ENCODE data around the gene APLF. TPM values are rescaled to one million over a fixed set of nuclear protein-coding genes. Genes with fewer than 3 reads are reported as not detected.

Gene APLF
- total RNA-seq, 4 donors from 2014 or later, result 11.3 to 25.9 (median 17.1) TPM

- no peak for DNase-seq
These were observed 39.3 kb upstream of the APLF start for GRCh38 chr2:68428126-68428525.

GRCh38 chr2:68428746-68429145 is 38.6 kb upstream of the APLF start:
- no peak overlapping the region for H3K27ac ChIP-seq
- intact Hi-C loops (cut with DNase I; ENCODE audit: low total_unique reads), result no loop called here
- TF ChIP-seq POLR2A (IDR thresholded peaks at IDR 0.05), result no peak
- TF ChIP-seq, protein P1, sequence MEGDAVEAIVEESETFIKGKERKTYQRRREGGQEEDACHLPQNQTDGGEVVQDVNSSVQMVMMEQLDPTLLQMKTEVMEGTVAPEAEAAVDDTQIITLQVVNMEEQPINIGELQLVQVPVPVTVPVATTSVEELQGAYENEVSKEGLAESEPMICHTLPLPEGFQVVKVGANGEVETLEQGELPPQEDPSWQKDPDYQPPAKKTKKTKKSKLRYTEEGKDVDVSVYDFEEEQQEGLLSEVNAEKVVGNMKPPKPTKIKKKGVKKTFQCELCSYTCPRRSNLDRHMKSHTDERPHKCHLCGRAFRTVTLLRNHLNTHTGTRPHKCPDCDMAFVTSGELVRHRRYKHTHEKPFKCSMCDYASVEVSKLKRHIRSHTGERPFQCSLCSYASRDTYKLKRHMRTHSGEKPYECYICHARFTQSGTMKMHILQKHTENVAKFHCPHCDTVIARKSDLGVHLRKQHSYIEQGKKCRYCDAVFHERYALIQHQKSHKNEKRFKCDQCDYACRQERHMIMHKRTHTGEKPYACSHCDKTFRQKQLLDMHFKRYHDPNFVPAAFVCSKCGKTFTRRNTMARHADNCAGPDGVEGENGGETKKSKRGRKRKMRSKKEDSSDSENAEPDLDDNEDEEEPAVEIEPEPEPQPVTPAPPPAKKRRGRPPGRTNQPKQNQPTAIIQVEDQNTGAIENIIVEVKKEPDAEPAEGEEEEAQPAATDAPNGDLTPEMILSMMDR (IDR thresholded peaks at IDR 0.05), result no peak
- no peaks in the 10 kb centered on the region for H3K27me3 ChIP-seq
- H3K4me1 ChIP-seq, result no peaks in the 10 kb centered on the region
- no peaks in the 10 kb centered on the region for H3K9me3 ChIP-seq
- no peaks in the 10 kb centered on the region for H3K36me3 ChIP-seq
- DNase-seq, result no peak
- no peak overlapping the region for H3K4me3 ChIP-seq

More at GRCh38 chr2:68428126-68428525, 39.3 kb upstream of the APLF start:
- H3K4me1 ChIP-seq, result no peaks in the 10 kb centered on the region
- TF ChIP-seq POLR2A (IDR thresholded peaks at IDR 0.05), result no peak
- TF ChIP-seq, protein P1 (IDR thresholded peaks at IDR 0.05), result no peak
- H3K9me3 ChIP-seq, result no peaks in the 10 kb centered on the region
- H3K4me3 ChIP-seq, result no peak overlapping the region
- intact Hi-C loops (cut with DNase I; ENCODE audit: low total_unique reads), result no loop called here
- no peaks in the 10 kb centered on the region for H3K27me3 ChIP-seq
- H3K27ac ChIP-seq, result no peak overlapping the region
- H3K36me3 ChIP-seq, result no peaks in the 10 kb centered on the region

GRCh38 chr2:68429311-68429826 is 38.0 kb upstream of the APLF start:
- H3K36me3 ChIP-seq, result no peaks in the 10 kb centered on the region
- no peak for DNase-seq

GRCh38 chr2:68431316-68431972 is 35.9 kb upstream of the APLF start:
- Histone ChIP-seq H3K36me3 (no peaks in the 10 kb centered on the region), H3K4me3 (no peak overlapping the region), H3K27me3 (no peaks in the 10 kb centered on the region), H3K4me1 (no peaks in the 10 kb centered on the region), H3K27ac (no peak overlapping the region), H3K9me3 (no peaks in the 10 kb centered on the region)
- intact Hi-C loops (cut with DNase I; ENCODE audit: low total_unique reads), result no loop called here
- no peak for TF ChIP-seq POLR2A (IDR thresholded peaks at IDR 0.05)
- DNase-seq, result no peak

More at GRCh38 chr2:68429311-68429826, 38.0 kb upstream of the APLF start:
- Histone ChIP-seq H3K4me3 (no peak overlapping the region), H3K27me3 (no peaks in the 10 kb centered on the region), H3K4me1 (no peaks in the 10 kb centered on the region), H3K9me3 (no peaks in the 10 kb centered on the region), H3K27ac (no peak overlapping the region)
- intact Hi-C loops (cut with DNase I; ENCODE audit: low total_unique reads), result no loop called here
- TF ChIP-seq, protein P1 (IDR thresholded peaks at IDR 0.05), result no peak
- TF ChIP-seq POLR2A (IDR thresholded peaks at IDR 0.05), result no peak

GRCh38 chr2:68432696-68433658 is 34.4 kb upstream of the APLF start:
- TF ChIP-seq POLR2A (IDR thresholded peaks at IDR 0.05), result no peak
- TF ChIP-seq, protein P1 (IDR thresholded peaks at IDR 0.05), result no peak
- intact Hi-C loops (cut with DNase I; ENCODE audit: low total_unique reads), result no loop called here

More at GRCh38 chr2:68432696-68433658, 34.4 kb upstream of the APLF start:
- Histone ChIP-seq H3K27me3 (no peaks in the 10 kb centered on the region), H3K36me3 (no peaks in the 10 kb centered on the region), H3K27ac (no peak overlapping the region), H3K4me3 (no peak overlapping the region), H3K4me1 (no peaks in the 10 kb centered on the region), H3K9me3 (no peaks in the 10 kb centered on the region)
- no peak for DNase-seq
